SU-DHL-6 (cell line): ENCODE results near the gene PALMD.

Experiments
- H2AFZ ChIP-seq: fragments of 200-600 bp; sonication (generic); 2 replicates; pipeline ENCODE4 v1.6.1; 2014; ENCODE audit warnings: low read depth, mild to moderate bottlenecking, moderate library complexity, mixed read lengths, antibody characterized with exemption, low read length; ENCODE audit not compliant: severe bottlenecking
- H3F3A ChIP-seq: fragments of 200-600 bp; shearing (Covaris generic); 2 replicates; pipeline ENCODE4 v1.6.0; 2016; ENCODE audit warnings: antibody characterized with exemption, mild to moderate bottlenecking; ENCODE audit not compliant: insufficient read depth
- H3K27ac ChIP-seq: fragments of 200-600 bp; sonication (generic); 2 replicates; pipeline ENCODE4 v1.5.1; 2016; ENCODE audit warnings: low read depth, mild to moderate bottlenecking, low read length, moderate library complexity, mixed read lengths
- H3K27me3 ChIP-seq: fragments of 200-600 bp; sonication (generic), shearing (Covaris generic); 2 replicates; pipeline ENCODE4 v1.6.0; 2014; ENCODE audit warnings: mild to moderate bottlenecking, low read length
- H3K36me3 ChIP-seq: fragments of 200-600 bp; sonication (generic); 2 replicates; pipeline ENCODE4 v1.6.1; 2014; ENCODE audit warnings: mild to moderate bottlenecking, low read length, mixed read lengths
- H3K4me2 ChIP-seq: fragments of 300-600, 200-600 bp; shearing (Covaris generic), sonication (generic); 2 replicates; pipeline ENCODE4 v1.6.0; 2014; ENCODE audit warnings: low read length, low read depth, mild to moderate bottlenecking; ENCODE audit not compliant: poor library complexity, severe bottlenecking
- H3K4me3 ChIP-seq: fragments of 200-600 bp; sonication (generic); 2 replicates; pipeline ENCODE4 v1.5.1; 2014; ENCODE audit warnings: antibody characterized with exemption, low read length, mild to moderate bottlenecking, mixed read lengths; ENCODE audit not compliant: insufficient read depth, poor library complexity, severe bottlenecking
- H3K79me2 ChIP-seq: fragments of 200-600 bp; sonication (generic); 2 replicates; pipeline ENCODE4 v1.6.1; 2014; ENCODE audit warnings: mild to moderate bottlenecking, low read length, moderate library complexity; ENCODE audit not compliant: insufficient read depth
- H3K9ac ChIP-seq: fragments of 200-600 bp; sonication (generic); 2 replicates; pipeline ENCODE4 v1.7.0; 2014; ENCODE audit warnings: mild to moderate bottlenecking, low read length
- H3K9me2 ChIP-seq: fragments of 200-600 bp; sonication (generic); replicated peaks from 2 replicates; pipeline ENCODE4 v1.6.1; 2014; ENCODE audit warnings: low read length; ENCODE audit not compliant: insufficient read depth
- H3K9me3 ChIP-seq: fragments of 200-600 bp; sonication (generic); 2 replicates; pipeline ENCODE4 v1.6.1; 2014; ENCODE audit warnings: low read length, mixed read lengths; ENCODE audit not compliant: insufficient read depth
- H4K20me1 ChIP-seq: fragments of 200-600 bp; sonication (generic); 2 replicates; pipeline ENCODE4 v1.6.1; 2014; ENCODE audit warnings: low read depth, mild to moderate bottlenecking, antibody characterized with exemption, low read length, moderate library complexity, mixed read lengths
- CTCF ChIP-seq: fragments of 200-600 bp; sonication (generic); IDR thresholded peaks from one replicate; pipeline ENCODE4 v1.5.1; 2017; ENCODE audit warnings: antibody characterized with exemption, mild to moderate bottlenecking, low read length, moderate library complexity; ENCODE audit not compliant: insufficient read depth, poor library complexity, severe bottlenecking
- EZH2phosphoT487 ChIP-seq: fragments of 200-600 bp; sonication (generic), shearing (Covaris generic); conservative IDR thresholded peaks from 2 replicates; pipeline ENCODE4 v1.6.1; 2018; ENCODE audit warnings: mild to moderate bottlenecking, antibody characterized with exemption, low read length, moderate library complexity, mixed read lengths

PALMD gene

GRCh38 chr1:99600782-99601181 is 45.1 kb upstream of the PALMD start:
- TF ChIP-seq CTCF, result no peak
- TF ChIP-seq EZH2phosphoT487, result no peak

GRCh38 chr1:99601208-99601607 is 44.7 kb upstream of the PALMD start:
- Histone ChIP-seq H3K9me2 (no peaks in the 10 kb centered on the region), H3K4me2 (no peak overlapping the region), H3F3A (no peaks in the 10 kb centered on the region), H3K36me3 (no peaks in the 10 kb centered on the region), H3K9ac (no peak overlapping the region), H3K4me3 (no peak overlapping the region), H2AFZ (no peak overlapping the region), H3K9me3 (no peaks in the 10 kb centered on the region), H4K20me1 (no peaks in the 10 kb centered on the region), H3K27me3 (no peaks in the 10 kb centered on the region), H3K79me2 (no peaks in the 10 kb centered on the region), H3K27ac (no peak overlapping the region)
- TF ChIP-seq EZH2phosphoT487, result no peak
- TF ChIP-seq CTCF, result no peak

More at GRCh38 chr1:99600782-99601181, 45.1 kb upstream of the PALMD start:
- Histone ChIP-seq H3K9me3 (no peaks in the 10 kb centered on the region), H2AFZ (no peak overlapping the region), H3F3A (no peaks in the 10 kb centered on the region), H3K4me2 (no peak overlapping the region), H4K20me1 (no peaks in the 10 kb centered on the region), H3K9ac (no peak overlapping the region), H3K27me3 (no peaks in the 10 kb centered on the region), H3K4me3 (no peak overlapping the region), H3K9me2 (no peaks in the 10 kb centered on the region), H3K79me2 (no peaks in the 10 kb centered on the region), H3K27ac (no peak overlapping the region), H3K36me3 (no peaks in the 10 kb centered on the region)

- Histone ChIP-seq H3K27ac (no peak overlapping the region), H3K9ac (no peak overlapping the region), H3K36me3 (no peaks in the 10 kb centered on the region), H4K20me1 (no peaks in the 10 kb centered on the region), H3K9me3 (no peaks in the 10 kb centered on the region), H3K27me3 (no peaks in the 10 kb centered on the region), H3K4me2 (no peak overlapping the region), H2AFZ (no peak overlapping the region), H3K79me2 (no peaks in the 10 kb centered on the region), H3F3A (no peaks in the 10 kb centered on the region), H3K9me2 (no peaks in the 10 kb centered on the region), H3K4me3 (no peak overlapping the region)
- TF ChIP-seq EZH2phosphoT487 (no peak), CTCF (no peak)
These were observed 44.1 kb upstream of the PALMD start for GRCh38 chr1:99601709-99602403.
